GM06990 (cell line): ENCODE measurements around the gene GP1BB.

Experiments
- DNase-seq: peaks from one replicate; pipeline ENCODE4 v3.0.0-alpha.2; 2011; ENCODE audit not compliant: insufficient read length; ENCODE audit errors: extremely low read depth
- H3K27me3 ChIP-seq: replicated peaks from 2 replicates; pipeline ENCODE4 v1.6.0; 2011; ENCODE audit warnings: low read length; ENCODE audit not compliant: control insufficient read depth, insufficient read depth
- H3K36me3 ChIP-seq: 2 replicates; pipeline ENCODE4 v1.5.1; 2011; ENCODE audit warnings: low read length; ENCODE audit not compliant: control insufficient read depth, insufficient read depth
- H3K4me3 ChIP-seq: replicated peaks from 2 replicates; pipeline ENCODE4 v1.5.1; 2011; ENCODE audit warnings: low read depth, mild to moderate bottlenecking, control low read depth, low read length
- CTCF ChIP-seq: IDR thresholded peaks from 2 replicates; pipeline ENCODE4 v1.5.1; 2011; ENCODE audit warnings: low read length, control low read depth, mild to moderate bottlenecking, inconsistent platforms; ENCODE audit not compliant: insufficient read depth, poor library complexity, severe bottlenecking

The GP1BB gene

GRCh38 chr22:19755722-19756287 is 32.5 kb downstream of the GP1BB start:
- TF ChIP-seq CTCF, result no peak
- peaks cover 4% of the 10 kb centered on the region for H3K27me3 ChIP-seq
- H3K4me3 ChIP-seq, result no peak overlapping the region
- DNase-seq, result no peak
- H3K36me3 ChIP-seq, result no peaks in the 10 kb centered on the region

GRCh38 chr22:19756288-19757128 is 33.2 kb downstream of the GP1BB start:
- Histone ChIP-seq H3K4me3 (no peak overlapping the region; the same call in 1 of the 2 replicates), H3K36me3 (no peaks in the 10 kb centered on the region), H3K27me3 (peaks cover 4% of the 10 kb centered on the region)
- peak; percentile 62 for DNase-seq
- peak; percentile 72 for TF ChIP-seq CTCF

- Histone ChIP-seq H3K4me3 (no peak overlapping the region; the same call in 1 of the 2 replicates), H3K27me3 (peaks cover 4% of the 10 kb centered on the region), H3K36me3 (no peaks in the 10 kb centered on the region)
- DNase-seq, result no peak
- TF ChIP-seq CTCF, result no peak
These were observed 34.0 kb downstream of the GP1BB start for GRCh38 chr22:19757140-19757984.

GRCh38 chr22:19757985-19758895 is 34.9 kb downstream of the GP1BB start:
- H3K27me3 ChIP-seq, result peaks cover 2% of the 10 kb centered on the region
- no peak for TF ChIP-seq CTCF
- no peaks in the 10 kb centered on the region for H3K36me3 ChIP-seq
- H3K4me3 ChIP-seq, result no peak overlapping the region
- no peak for DNase-seq

GRCh38 chr22:19758896-19759426 is 35.6 kb downstream of the GP1BB start:
- H3K36me3 ChIP-seq, result no peaks in the 10 kb centered on the region
- no peaks in the 10 kb centered on the region; the same call in none of the 2 replicates for H3K27me3 ChIP-seq
- DNase-seq, result no peak
- no peak for TF ChIP-seq CTCF
- no peak overlapping the region for H3K4me3 ChIP-seq
